ENCODE results near the gene RALGAPA2. TPM values are rescaled to one million over a fixed set of nuclear protein-coding genes. Genes with fewer than 3 reads are reported as not detected.

RALGAPA2 gene
- total and polyA plus RNA-seq, 2 of the 13 experiments (the other 11 are each of a cell fraction or from before 2014, with no cell fraction given): 13.8 to 17.7 TPM

DNA sequence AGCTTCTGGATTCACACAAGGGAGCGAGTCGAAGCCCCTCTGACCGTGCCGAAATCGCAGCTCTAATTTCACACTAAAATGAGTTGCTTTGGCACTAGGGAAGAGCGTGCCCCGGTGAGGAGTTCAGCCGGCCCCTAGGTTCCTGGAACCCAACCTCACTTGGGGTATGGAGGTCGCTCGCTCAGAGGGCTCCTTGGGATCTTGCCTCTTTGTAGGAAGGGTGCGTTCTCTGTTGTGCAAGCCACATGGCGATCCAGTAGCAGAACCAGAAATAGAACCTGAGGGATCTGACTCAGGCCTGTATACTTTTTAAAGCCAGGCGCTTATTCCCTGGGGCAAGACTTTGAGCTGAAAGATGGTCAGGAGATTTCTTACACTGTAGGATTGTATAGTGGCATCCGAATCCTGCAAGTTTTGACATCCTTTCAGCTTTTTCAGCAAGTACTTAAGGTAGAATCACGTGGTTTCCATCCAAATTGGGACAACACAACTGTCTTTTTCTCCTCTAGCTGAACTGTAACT lies 861 bp upstream of the RALGAPA2 start (continued):
- 0 out of 2 replicates have a peak, but pooled peaks have one; percentile 59 for TF ChIP-seq ZNF224 (CRISPR knock-in tag; IDR thresholded peaks at IDR 0.05)
- TF ChIP-seq, protein P1, sequence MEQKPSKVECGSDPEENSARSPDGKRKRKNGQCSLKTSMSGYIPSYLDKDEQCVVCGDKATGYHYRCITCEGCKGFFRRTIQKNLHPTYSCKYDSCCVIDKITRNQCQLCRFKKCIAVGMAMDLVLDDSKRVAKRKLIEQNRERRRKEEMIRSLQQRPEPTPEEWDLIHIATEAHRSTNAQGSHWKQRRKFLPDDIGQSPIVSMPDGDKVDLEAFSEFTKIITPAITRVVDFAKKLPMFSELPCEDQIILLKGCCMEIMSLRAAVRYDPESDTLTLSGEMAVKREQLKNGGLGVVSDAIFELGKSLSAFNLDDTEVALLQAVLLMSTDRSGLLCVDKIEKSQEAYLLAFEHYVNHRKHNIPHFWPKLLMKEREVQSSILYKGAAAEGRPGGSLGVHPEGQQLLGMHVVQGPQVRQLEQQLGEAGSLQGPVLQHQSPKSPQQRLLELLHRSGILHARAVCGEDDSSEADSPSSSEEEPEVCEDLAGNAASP (CRISPR knock-in tag; IDR thresholded peaks at IDR 0.05; ENCODE audit: borderline replicate concordance): no peak
- TF ChIP-seq ZNF652 (CRISPR knock-in tag; IDR thresholded peaks at IDR 0.05; ENCODE audit: borderline replicate concordance, low read depth): no peak
- no peak for TF ChIP-seq ASH2L (IDR thresholded peaks at IDR 0.05; ENCODE audit: insufficient read length, low read depth, low read length)
- TF ChIP-seq, protein P2, sequence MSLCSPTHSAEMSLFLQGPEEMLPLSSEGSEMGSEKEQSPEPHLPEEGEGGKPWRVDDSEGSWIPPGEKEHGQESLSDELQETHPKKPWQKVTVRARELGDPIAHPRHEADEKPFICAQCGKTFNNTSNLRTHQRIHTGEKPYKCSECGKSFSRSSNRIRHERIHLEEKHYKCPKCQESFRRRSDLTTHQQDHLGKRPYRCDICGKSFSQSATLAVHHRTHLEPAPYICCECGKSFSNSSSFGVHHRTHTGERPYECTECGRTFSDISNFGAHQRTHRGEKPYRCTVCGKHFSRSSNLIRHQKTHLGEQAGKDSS (CRISPR knock-in tag; IDR thresholded peaks at IDR 0.05; ENCODE audit: borderline replicate concordance, low read depth): no peak
- peak; percentile 11; the same call in 1 of the 2 replicates for TF ChIP-seq ATF7-NPFF (CRISPR knock-in tag; IDR thresholded peaks at IDR 0.05; ENCODE audit: low read depth)
- TF ChIP-seq, protein P3, sequence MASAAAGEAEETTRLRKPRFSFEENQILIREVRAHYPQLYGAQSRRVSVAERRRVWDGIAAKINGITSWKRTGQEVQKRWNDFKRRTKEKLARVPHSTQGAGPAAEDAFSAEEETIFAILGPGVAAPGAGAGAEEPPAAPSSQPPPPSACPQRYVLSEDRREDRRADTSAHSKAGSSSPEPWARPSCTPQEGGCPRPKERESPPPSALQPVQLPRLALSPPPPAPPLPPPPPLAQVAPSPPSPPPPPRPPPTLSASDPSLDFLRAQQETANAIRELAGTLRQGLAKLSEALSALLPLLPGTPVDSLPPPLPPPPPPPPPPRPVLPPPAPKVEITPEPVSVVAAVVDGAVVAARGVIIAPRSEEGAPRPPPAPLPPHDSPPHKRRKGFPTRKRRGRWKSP (CRISPR knock-in tag; IDR thresholded peaks at IDR 0.05): peak; percentile 59; the same call in 1 of the 2 replicates
- TF ChIP-seq HNRNPH1 (optimal IDR thresholded peaks at IDR 0.05; ENCODE audit: low read depth, low read length): no peak
- TF ChIP-seq RCOR2 (CRISPR knock-in tag; IDR thresholded peaks at IDR 0.05): no peak
- no peak for TF ChIP-seq ZNF713 (CRISPR knock-in tag; IDR thresholded peaks at IDR 0.05)
- TF ChIP-seq, protein P4, sequence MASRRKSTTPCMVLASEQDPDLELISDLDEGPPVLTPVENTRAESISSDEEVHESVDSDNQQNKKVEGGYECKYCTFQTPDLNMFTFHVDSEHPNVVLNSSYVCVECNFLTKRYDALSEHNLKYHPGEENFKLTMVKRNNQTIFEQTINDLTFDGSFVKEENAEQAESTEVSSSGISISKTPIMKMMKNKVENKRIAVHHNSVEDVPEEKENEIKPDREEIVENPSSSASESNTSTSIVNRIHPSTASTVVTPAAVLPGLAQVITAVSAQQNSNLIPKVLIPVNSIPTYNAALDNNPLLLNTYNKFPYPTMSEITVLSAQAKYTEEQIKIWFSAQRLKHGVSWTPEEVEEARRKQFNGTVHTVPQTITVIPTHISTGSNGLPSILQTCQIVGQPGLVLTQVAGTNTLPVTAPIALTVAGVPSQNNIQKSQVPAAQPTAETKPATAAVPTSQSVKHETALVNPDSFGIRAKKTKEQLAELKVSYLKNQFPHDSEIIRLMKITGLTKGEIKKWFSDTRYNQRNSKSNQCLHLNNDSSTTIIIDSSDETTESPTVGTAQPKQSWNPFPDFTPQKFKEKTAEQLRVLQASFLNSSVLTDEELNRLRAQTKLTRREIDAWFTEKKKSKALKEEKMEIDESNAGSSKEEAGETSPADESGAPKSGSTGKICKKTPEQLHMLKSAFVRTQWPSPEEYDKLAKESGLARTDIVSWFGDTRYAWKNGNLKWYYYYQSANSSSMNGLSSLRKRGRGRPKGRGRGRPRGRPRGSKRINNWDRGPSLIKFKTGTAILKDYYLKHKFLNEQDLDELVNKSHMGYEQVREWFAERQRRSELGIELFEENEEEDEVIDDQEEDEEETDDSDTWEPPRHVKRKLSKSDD (CRISPR knock-in tag; IDR thresholded peaks at IDR 0.05; ENCODE audit: low read depth): no peak
- TF ChIP-seq, protein P5, sequence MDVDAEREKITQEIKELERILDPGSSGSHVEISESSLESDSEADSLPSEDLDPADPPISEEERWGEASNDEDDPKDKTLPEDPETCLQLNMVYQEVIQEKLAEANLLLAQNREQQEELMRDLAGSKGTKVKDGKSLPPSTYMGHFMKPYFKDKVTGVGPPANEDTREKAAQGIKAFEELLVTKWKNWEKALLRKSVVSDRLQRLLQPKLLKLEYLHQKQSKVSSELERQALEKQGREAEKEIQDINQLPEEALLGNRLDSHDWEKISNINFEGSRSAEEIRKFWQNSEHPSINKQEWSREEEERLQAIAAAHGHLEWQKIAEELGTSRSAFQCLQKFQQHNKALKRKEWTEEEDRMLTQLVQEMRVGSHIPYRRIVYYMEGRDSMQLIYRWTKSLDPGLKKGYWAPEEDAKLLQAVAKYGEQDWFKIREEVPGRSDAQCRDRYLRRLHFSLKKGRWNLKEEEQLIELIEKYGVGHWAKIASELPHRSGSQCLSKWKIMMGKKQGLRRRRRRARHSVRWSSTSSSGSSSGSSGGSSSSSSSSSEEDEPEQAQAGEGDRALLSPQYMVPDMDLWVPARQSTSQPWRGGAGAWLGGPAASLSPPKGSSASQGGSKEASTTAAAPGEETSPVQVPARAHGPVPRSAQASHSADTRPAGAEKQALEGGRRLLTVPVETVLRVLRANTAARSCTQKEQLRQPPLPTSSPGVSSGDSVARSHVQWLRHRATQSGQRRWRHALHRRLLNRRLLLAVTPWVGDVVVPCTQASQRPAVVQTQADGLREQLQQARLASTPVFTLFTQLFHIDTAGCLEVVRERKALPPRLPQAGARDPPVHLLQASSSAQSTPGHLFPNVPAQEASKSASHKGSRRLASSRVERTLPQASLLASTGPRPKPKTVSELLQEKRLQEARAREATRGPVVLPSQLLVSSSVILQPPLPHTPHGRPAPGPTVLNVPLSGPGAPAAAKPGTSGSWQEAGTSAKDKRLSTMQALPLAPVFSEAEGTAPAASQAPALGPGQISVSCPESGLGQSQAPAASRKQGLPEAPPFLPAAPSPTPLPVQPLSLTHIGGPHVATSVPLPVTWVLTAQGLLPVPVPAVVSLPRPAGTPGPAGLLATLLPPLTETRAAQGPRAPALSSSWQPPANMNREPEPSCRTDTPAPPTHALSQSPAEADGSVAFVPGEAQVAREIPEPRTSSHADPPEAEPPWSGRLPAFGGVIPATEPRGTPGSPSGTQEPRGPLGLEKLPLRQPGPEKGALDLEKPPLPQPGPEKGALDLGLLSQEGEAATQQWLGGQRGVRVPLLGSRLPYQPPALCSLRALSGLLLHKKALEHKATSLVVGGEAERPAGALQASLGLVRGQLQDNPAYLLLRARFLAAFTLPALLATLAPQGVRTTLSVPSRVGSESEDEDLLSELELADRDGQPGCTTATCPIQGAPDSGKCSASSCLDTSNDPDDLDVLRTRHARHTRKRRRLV (CRISPR knock-in tag; IDR thresholded peaks at IDR 0.05): no peak; the same call in 1 of the 2 replicates
- TF ChIP-seq MXD4 (CRISPR knock-in tag; IDR thresholded peaks at IDR 0.05): no peak
- TF ChIP-seq NR2F2 (IDR thresholded peaks at IDR 0.05; ENCODE audit: borderline replicate concordance, low read depth): no peak; the same call in 1 of the 2 replicates
- no peak for TF ChIP-seq CBX2 (IDR thresholded peaks at IDR 0.05; ENCODE audit: low read depth, low read length)
- TF ChIP-seq CBX2 (CRISPR knock-in tag; IDR thresholded peaks at IDR 0.05; ENCODE audit: low read depth): no peak
- no peak for TF ChIP-seq ZNF230 (CRISPR knock-in tag; IDR thresholded peaks at IDR 0.05)

All from HepG2 (cell line).